ENCODE results near the gene UBE2J1. TPM values are rescaled to one million over a fixed set of nuclear protein-coding genes. Genes with fewer than 3 reads are reported as not detected.

The UBE2J1 gene
- total and polyA plus RNA-seq, 2 donors (not counting 3 experiments of a cell fraction or from before 2014, with no cell fraction given): 44.4 to 96.6 TPM

- TF ChIP-seq POLR2AphosphoS5 (IDR thresholded peaks at IDR 0.05; ENCODE audit: insufficient read depth, low read depth, low read length) (no peak), FOS (IDR thresholded peaks at IDR 0.05; ENCODE audit: borderline replicate concordance, insufficient read depth, low read length) (no peak), MAX (IDR thresholded peaks at IDR 0.05; ENCODE audit: insufficient read depth, insufficient read length) (no peak), MYC (IDR thresholded peaks at IDR 0.05; ENCODE audit: low read depth, low read length) (no peak), GATA2 (IDR thresholded peaks at IDR 0.05; ENCODE audit: insufficient read depth, insufficient read length, low read depth, low read length) (no peak), POLR2A (IDR thresholded peaks at IDR 0.05; ENCODE audit: low read depth, low read length) (no peak), CTCF (IDR thresholded peaks at IDR 0.05; ENCODE audit: extremely low read depth in 1 of 2, insufficient read depth in 1 of 2, low read depth in 1 of 2, low read length in 2 of 2) (no peak), EZH2 (IDR thresholded peaks at IDR 0.05; ENCODE audit: borderline replicate concordance, low read depth, low read length, severe bottlenecking) (no peak), JUN (IDR thresholded peaks at IDR 0.05; ENCODE audit: borderline replicate concordance, insufficient read depth, insufficient read length, low read depth) (no peak)
- Histone ChIP-seq H3K4me3 (replicated peaks in 1 of 3; ENCODE audit: insufficient read depth in 1 of 3, low read depth in 1 of 3, low read length in 3 of 3) (no peak overlapping the region), H3K36me3 (ENCODE audit: control insufficient read depth in 2 of 2, extremely low read depth in 1 of 2, insufficient read depth in 2 of 2, low read length in 2 of 2) (peaks cover 4 to 31% of the 10 kb centered on the region in 2 experiments), H3K27ac (ENCODE audit: insufficient read depth, low read depth, low read length) (no peak overlapping the region), H3K4me1 (ENCODE audit: control insufficient read depth, extremely low read depth, insufficient read depth, low read length) (peaks cover 6% of the 10 kb centered on the region), H3K9me3 (replicated peaks; ENCODE audit: control insufficient read depth, insufficient read depth, low read length) (no peaks in the 10 kb centered on the region), H3K27me3 (ENCODE audit: control insufficient read depth in 2 of 2, insufficient read depth in 2 of 2, low read length in 2 of 2) (no peaks in the 10 kb centered on the region), H4K20me1 (replicated peaks; ENCODE audit: control insufficient read depth, extremely low read depth, insufficient read depth, low read length) (no peaks in the 10 kb centered on the region), H2AFZ (ENCODE audit: low read depth, low read length) (no peak overlapping the region), H3K9me1 (replicated peaks; ENCODE audit: control insufficient read depth, extremely low read depth, insufficient read depth, low read length) (no peaks in the 10 kb centered on the region), H3K79me2 (ENCODE audit: control insufficient read depth, insufficient read depth, low read length) (peaks cover 23% of the 10 kb centered on the region), H3K9ac (replicated peaks; ENCODE audit: extremely low read depth, insufficient read depth, low read length) (no peak overlapping the region), H3K4me2 (ENCODE audit: insufficient read depth, low read length) (no peak overlapping the region)
- DNase-seq (ENCODE audit: low read depth, low spot score) (no peak), FAIRE-seq (no peak)
- dilution Hi-C loops (cut with MboI; ENCODE audit: extremely low pct_ligation_motif_present, low sequenced_read_pairs): no loop called here
- CTCF ChIA-PET: interaction anchor here (1.2 kb wide), 1 partner anchor 28 kb away, joined by 3 read pairs; no protein-coding TSS in a partner anchor
- POLR2A ChIA-PET: no interaction called here
- BruUV-seq (replicated peaks): no TSS peak
- intact Hi-C loops (cut with micrococcal nuclease): no loop called here
Measured at GRCh38 chr6:89339565-89339964, 13.0 kb downstream of the UBE2J1 start.

Data from endothelial cell of umbilical vein (primary cell).